Heart left ventricle (tissue), 13 donors: ENCODE data around the gene GYG2.

Experiments
- POLR2A ChIP-seq, 2 donors: fragments of 450-650 bp; IDR thresholded peaks; one replicate each; pipeline ENCODE4 v1.6.1; 2017; ENCODE audit warnings: antibody characterized with exemption in 2 of 2, mild to moderate bottlenecking in 2 of 2, moderate library complexity in 2 of 2
- TF ChIP-seq, protein P1 (sequence below), 12 donors: fragments of 200-600 bp; sonication (generic) in 4 of 12; IDR thresholded peaks; one replicate each; pipeline versions ENCODE4 v1.5.0 to v1.8.0; 2018 to 2022; ENCODE audit warnings: antibody characterized with exemption in 12 of 12, mild to moderate bottlenecking in 5 of 12
- donor health status: ischemic (EF 13 %, LVEDD 7.1; RV severe dilation, severe dysfunction).
- donor health status: DM: no; HTN: yes; CAD: no.
- donor health status: DM: no; HTN: no; CAD: no.
- donor health status: ischemic (EF 25% LVEDD 6.9; RV normal size, moderate dysfunction).
- donor health status: ischemic (EF 25% LVEDD 5.7; RV mildly dilated, moderate dysfunction).
- donor health status: ischemic (EF 35%, LVEDD 5.7; RV mildly dilated, moderate dysfunction).
- donor health status: nonischemic (EF 11% LVEDD 7.7; RV severe dilation, severe dysfunction).
- donor health status: DM: yes; HTN: yes; CAD: no.
- donor health status: PGD.
- donor health status: ischemic (EF 29% LVEDD 5.4; RV normal size, mild dysfunction).
- donor health status: nonischemic (EF 23%, LVEDD 6.1; RV moderate dilation, normal function).

DNA sequence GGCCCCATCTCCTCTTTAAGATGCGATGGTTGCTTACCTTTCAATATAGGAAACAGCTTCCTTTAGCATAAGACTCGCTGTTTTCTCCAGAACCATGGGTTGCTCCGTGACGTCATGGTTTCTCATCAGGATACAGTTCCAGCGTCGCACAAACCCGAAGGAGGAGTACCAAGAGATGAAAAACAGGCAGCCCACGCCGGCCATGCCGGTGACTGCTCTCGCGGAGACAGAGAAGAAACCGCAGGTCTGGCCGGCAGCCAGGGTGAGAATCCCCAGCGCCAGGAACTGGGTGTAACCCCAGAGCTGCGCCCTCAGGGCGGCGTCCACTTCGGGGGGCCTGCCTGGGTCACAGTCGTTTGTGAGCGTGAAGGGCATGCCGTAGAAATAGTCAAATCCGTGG, 89.0 kb downstream of the GYG2 start:
- no peak for TF ChIP-seq POLR2A (IDR thresholded peaks at IDR 0.05)
- TF ChIP-seq, protein P1, sequence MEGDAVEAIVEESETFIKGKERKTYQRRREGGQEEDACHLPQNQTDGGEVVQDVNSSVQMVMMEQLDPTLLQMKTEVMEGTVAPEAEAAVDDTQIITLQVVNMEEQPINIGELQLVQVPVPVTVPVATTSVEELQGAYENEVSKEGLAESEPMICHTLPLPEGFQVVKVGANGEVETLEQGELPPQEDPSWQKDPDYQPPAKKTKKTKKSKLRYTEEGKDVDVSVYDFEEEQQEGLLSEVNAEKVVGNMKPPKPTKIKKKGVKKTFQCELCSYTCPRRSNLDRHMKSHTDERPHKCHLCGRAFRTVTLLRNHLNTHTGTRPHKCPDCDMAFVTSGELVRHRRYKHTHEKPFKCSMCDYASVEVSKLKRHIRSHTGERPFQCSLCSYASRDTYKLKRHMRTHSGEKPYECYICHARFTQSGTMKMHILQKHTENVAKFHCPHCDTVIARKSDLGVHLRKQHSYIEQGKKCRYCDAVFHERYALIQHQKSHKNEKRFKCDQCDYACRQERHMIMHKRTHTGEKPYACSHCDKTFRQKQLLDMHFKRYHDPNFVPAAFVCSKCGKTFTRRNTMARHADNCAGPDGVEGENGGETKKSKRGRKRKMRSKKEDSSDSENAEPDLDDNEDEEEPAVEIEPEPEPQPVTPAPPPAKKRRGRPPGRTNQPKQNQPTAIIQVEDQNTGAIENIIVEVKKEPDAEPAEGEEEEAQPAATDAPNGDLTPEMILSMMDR (IDR thresholded peaks at IDR 0.05), result no peak
